IMR-90 (cell line): ENCODE measurements around the gene IL16. TPM values are rescaled to one million over a fixed set of nuclear protein-coding genes. Genes with fewer than 3 reads are reported as not detected.

Experiments used
- ATAC-seq: fragments of 200-7000 bp; cut with Tn5 transposase; 2 replicates; pipeline ENCODE4 v1.9.1; 2020; ENCODE audit warnings: low read depth, mild to moderate bottlenecking, moderate library complexity
- BruUV-seq: library from RNA; stranded (reverse); fragments of 400-500 nt; replicated peaks from 2 replicates; lab custom pipeline; 2021; lab: Mats Ljungman, UMichigan
- CTCF ChIA-PET: fragments of 300-600 bp; formaldehyde crosslinking; extraction: SDS; loops from one replicate; lab custom pipeline; 2021; ENCODE audit warnings: antibody characterized with exemption; lab: Yijun Ruan, JAX
- POLR2A ChIA-PET: fragments of 300-600 bp; sonication (Branson Sonifier 250); formaldehyde crosslinking; loops from one replicate; lab custom pipeline; 2022; ENCODE audit warnings: antibody characterized with exemption; ENCODE audit not compliant: unreplicated experiment; lab: Charles Lee
- DNase-seq: peaks from one replicate; pipeline ENCODE4 v3.0.0; 2013
- H2AFZ ChIP-seq: replicated peaks from 2 replicates; pipeline ENCODE3; 2013; ENCODE audit warnings: low read length, mild to moderate bottlenecking; ENCODE audit not compliant: poor library complexity
- H2AK5ac ChIP-seq: 2 replicates; pipeline ENCODE4 v1.6.1; 2013; ENCODE audit warnings: low read depth, low read length, inconsistent platforms
- H2AK9ac ChIP-seq: replicated peaks from 2 replicates; pipeline ENCODE3; 2013; ENCODE audit warnings: mild to moderate bottlenecking, low read depth, low read length, moderate library complexity; ENCODE audit not compliant: poor library complexity
- H2BK120ac ChIP-seq: 2 replicates; pipeline ENCODE4 v1.6.1; 2013; ENCODE audit warnings: low read depth, low read length, inconsistent platforms
- H2BK15ac ChIP-seq: 3 replicates; pipeline ENCODE4 v1.6.1; 2013; ENCODE audit warnings: low read depth, low read length, inconsistent platforms
- H2BK20ac ChIP-seq: 2 replicates; pipeline ENCODE4 v1.6.1; 2013; ENCODE audit warnings: low read depth, mild to moderate bottlenecking, inconsistent platforms, low read length, moderate library complexity
- H2BK5ac ChIP-seq: 2 replicates; pipeline ENCODE4 v1.6.1; 2013; ENCODE audit warnings: mild to moderate bottlenecking, low read depth, low read length, inconsistent platforms; ENCODE audit not compliant: poor library complexity, severe bottlenecking
- H3K14ac ChIP-seq: replicated peaks from 2 replicates; pipeline ENCODE4 v1.6.1; 2013; ENCODE audit warnings: low read depth, low read length, inconsistent platforms
- H3K18ac ChIP-seq: 2 replicates; pipeline ENCODE4 v1.6.1; 2013; ENCODE audit warnings: low read depth, low read length, control low read depth
- H3K23ac ChIP-seq: 2 replicates; pipeline ENCODE4 v1.6.1; 2013; ENCODE audit warnings: low read depth, low read length, inconsistent platforms
- H3K27ac ChIP-seq: 2 replicates; pipeline ENCODE4 v1.5.1; 2013; ENCODE audit warnings: mild to moderate bottlenecking, control low read depth, low read length; ENCODE audit not compliant: insufficient read depth
- H3K27me3 ChIP-seq: 2 replicates; pipeline ENCODE4 v1.6.1; 2013; ENCODE audit warnings: low read length; ENCODE audit not compliant: control insufficient read depth, insufficient read depth
- H3K36me3 ChIP-seq: 2 replicates; pipeline ENCODE4 v1.6.1; 2013; ENCODE audit warnings: low read length, mixed read lengths; ENCODE audit not compliant: control insufficient read depth, insufficient read depth
- H3K4ac ChIP-seq: 2 replicates; pipeline ENCODE4 v1.6.1; 2013; ENCODE audit warnings: low read depth, low read length, inconsistent platforms
- H3K4me1 ChIP-seq: 2 replicates; pipeline ENCODE4 v1.6.1; 2013; ENCODE audit warnings: low read length, mixed read lengths; ENCODE audit not compliant: control insufficient read depth, insufficient read depth
- H3K4me2 ChIP-seq: 2 replicates; pipeline ENCODE4 v1.6.1; 2013; ENCODE audit warnings: low read depth, mild to moderate bottlenecking, control low read depth, low read length, moderate library complexity
- H3K4me3 ChIP-seq: 2 replicates; pipeline ENCODE4 v1.5.1; 2013; ENCODE audit warnings: low read depth, mild to moderate bottlenecking, control low read depth, low read length, moderate library complexity; ENCODE audit not compliant: insufficient read depth
- H3K56ac ChIP-seq: 2 replicates; pipeline ENCODE4 v1.6.1; 2013; ENCODE audit warnings: low read length, inconsistent platforms; ENCODE audit not compliant: insufficient read depth; ENCODE audit errors: extremely low read depth
- H3K79me1 ChIP-seq, 2 experiments: 2 replicates each; pipeline ENCODE4 v1.6.1; 2013; ENCODE audit warnings: low read length in 2 of 2, inconsistent platforms in 1 of 2, low read depth in 1 of 2
- H3K9ac ChIP-seq: 2 replicates; pipeline ENCODE4 v1.6.1; 2013; ENCODE audit warnings: low read depth, low read length, control low read depth
- H3K9me1 ChIP-seq: 2 replicates; pipeline ENCODE4 v1.6.1; 2013; ENCODE audit warnings: low read length, inconsistent platforms; ENCODE audit not compliant: insufficient read depth
- H3K9me3 ChIP-seq: 2 replicates; pipeline ENCODE4 v1.6.1; 2013; ENCODE audit warnings: low read length; ENCODE audit not compliant: control insufficient read depth, insufficient read depth
- H4K20me1 ChIP-seq: 2 replicates; pipeline ENCODE4 v1.6.1; 2013; ENCODE audit warnings: low read length, inconsistent platforms; ENCODE audit not compliant: insufficient read depth
- H4K5ac ChIP-seq: 2 replicates; pipeline ENCODE4 v1.6.1; 2013; ENCODE audit warnings: mild to moderate bottlenecking, low read depth, low read length, control low read depth
- H4K8ac ChIP-seq, 2 experiments: 2 replicates each; pipeline ENCODE4 v1.6.1; 2013; ENCODE audit warnings: low read depth in 2 of 2, low read length in 2 of 2, control low read depth in 1 of 2, inconsistent platforms in 1 of 2
- H4K91ac ChIP-seq: 2 replicates; pipeline ENCODE4 v1.6.1; 2013; ENCODE audit warnings: low read depth, low read length, inconsistent platforms; ENCODE audit not compliant: insufficient read depth
- BHLHE40 ChIP-seq: fragments of 150-350 bp; IDR thresholded peaks from 2 replicates; pipeline ENCODE4 v1.6.1; 2016; ENCODE audit warnings: mild to moderate bottlenecking, low read depth, low read length
- CEBPB ChIP-seq: IDR thresholded peaks from 2 replicates; pipeline ENCODE4 v1.6.1; 2012; ENCODE audit warnings: low read depth, low read length, improper control_type of control experiment
- FOS ChIP-seq: fragments of 150-350 bp; IDR thresholded peaks from 2 replicates; pipeline ENCODE4 v1.6.1; 2016; ENCODE audit warnings: low read depth, low read length
- MAFK ChIP-seq: IDR thresholded peaks from 2 replicates; pipeline ENCODE4 v1.6.1; 2012; ENCODE audit warnings: low read depth, low read length, improper control_type of control experiment
- MAZ ChIP-seq: IDR thresholded peaks from 2 replicates; pipeline ENCODE4 v1.6.1; 2012; ENCODE audit warnings: low read depth, mild to moderate bottlenecking, low read length, improper control_type of control experiment, moderate library complexity, borderline replicate concordance
- MXI1 ChIP-seq: IDR thresholded peaks from 2 replicates; pipeline ENCODE4 v1.6.1; 2012; ENCODE audit warnings: low read depth, mild to moderate bottlenecking, low read length, moderate library complexity, borderline replicate concordance
- NFE2L2 ChIP-seq: fragments of 150-350 bp; IDR thresholded peaks from 2 replicates; pipeline ENCODE4 v1.6.1; 2016; ENCODE audit warnings: low read depth, mild to moderate bottlenecking, low read length
- POLR2A ChIP-seq: IDR thresholded peaks from 2 replicates; pipeline ENCODE4 v1.6.1; 2012; ENCODE audit warnings: mild to moderate bottlenecking, low read depth, low read length
- RAD21 ChIP-seq: IDR thresholded peaks from 2 replicates; pipeline ENCODE4 v1.6.1; 2012; ENCODE audit warnings: low read length, improper control_type of control experiment
- RCOR1 ChIP-seq: IDR thresholded peaks from 2 replicates; pipeline ENCODE4 v1.6.1; 2012; ENCODE audit warnings: mild to moderate bottlenecking, low read length, improper control_type of control experiment; ENCODE audit not compliant: insufficient replicate concordance
- SMC3 ChIP-seq: fragments of 150-350 bp; IDR thresholded peaks from 2 replicates; pipeline ENCODE4 v1.6.1; 2016; ENCODE audit warnings: low read depth, mild to moderate bottlenecking, antibody characterized with exemption, low read length, moderate library complexity
- WGBS, 2 experiments: methylation state at CpG; one replicate each; pipeline versions ENCODE4 v1.1.5 to v1.1.7; 2013; ENCODE audit warnings: missing lambda C conversion rate in 2 of 2; ENCODE audit not compliant: insufficient read length in 1 of 2; ENCODE audit errors: extremely low coverage in 2 of 2; 5-methylcytosine and 5-hydroxymethylcytosine counted together
- dilution Hi-C: fragments of 300-500 bp; cut with HindIII; formaldehyde crosslinking; loops from one replicate; pipeline ENCODE4 v1.14.3; 2018; ENCODE audit warnings: low sequenced_read_pairs; ENCODE audit not compliant: unreplicated experiment
- in situ Hi-C: fragments of 300-500 bp; cut with MboI; formaldehyde crosslinking; loops from 3 replicates; pipeline ENCODE4 v1.14.3; 2019; ENCODE audit warnings: low sequenced_read_pairs, inconsistent platforms, mixed read lengths
- intact Hi-C: fragments of 100-400 bp; cut with micrococcal nuclease; formaldehyde crosslinking; loops from 2 replicates; pipeline ENCODE4 v1.10.0; 2022
- polyA plus RNA-seq, 3 experiments: library from polyadenylated mRNA; depleted of rRNA; stranded (reverse); fragments of >200 nt; gene quantifications; 2 replicates each; pipeline ENCODE4 v1.2.3, GENCODE V29; 2012; ENCODE audit warnings: low replicate concordance in 1 of 3
- total RNA-seq: library from RNA; depleted of rRNA; stranded (reverse); fragments of >200 nt; gene quantifications from 2 replicates; pipeline ENCODE4 v1.2.3, GENCODE V29; 2012
- TF ChIP-seq, protein P1 (sequence below): conservative IDR thresholded peaks from 2 replicates; pipeline ENCODE4 v1.5.1; 2012; ENCODE audit warnings: mild to moderate bottlenecking, low read depth, low read length, improper control_type of control experiment
- TF ChIP-seq, protein P2 (sequence below): fragments of 150-350 bp; IDR thresholded peaks from 2 replicates; pipeline ENCODE4 v1.6.1; 2016; ENCODE audit warnings: low read depth, mild to moderate bottlenecking, low read length, moderate library complexity, borderline replicate concordance

Gene IL16
- total and polyA plus RNA-seq, 2 of the 4 experiments (the other 2 are of a cell fraction), result 0.18 to 0.27 TPM

DNA sequence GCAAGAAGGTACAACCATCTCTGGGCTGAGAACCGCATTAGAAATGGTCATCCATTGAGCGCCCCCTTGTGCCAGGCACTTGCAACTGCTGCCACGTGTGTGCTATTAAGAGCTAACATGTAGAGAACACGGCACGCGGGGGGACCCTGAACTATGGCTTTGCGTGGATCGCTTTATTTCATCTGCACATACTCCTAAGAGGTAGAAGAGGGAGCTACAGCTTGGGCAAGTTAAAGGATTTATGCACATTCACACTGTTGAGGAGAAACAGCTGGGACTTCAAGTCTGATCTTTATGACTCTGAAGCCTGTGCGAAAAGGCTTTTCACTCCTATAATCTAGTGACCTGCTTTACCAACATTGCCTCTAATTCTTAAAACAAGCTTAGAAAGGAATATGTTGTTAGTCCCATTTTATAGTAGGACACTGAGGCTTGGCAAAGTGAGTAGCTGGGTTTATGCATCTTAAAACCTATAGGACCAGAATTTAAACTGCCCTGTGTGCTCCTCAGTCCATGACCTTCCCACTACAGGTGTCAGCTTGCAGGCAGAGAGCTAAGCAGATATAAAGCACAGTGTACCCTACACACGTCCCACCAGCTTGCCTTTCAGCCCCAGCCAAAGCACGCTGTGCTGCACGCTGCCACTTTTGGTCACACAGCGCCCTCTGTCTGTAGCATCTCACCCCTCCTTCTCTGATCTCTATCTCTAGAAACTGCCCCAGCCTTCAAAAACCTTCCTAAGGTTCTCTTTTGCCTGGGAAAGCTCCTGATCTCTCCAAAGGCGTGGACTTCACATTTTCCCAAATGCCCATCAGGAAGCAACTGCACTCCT lies 69.5 kb downstream of the IL16 start (continued):
- TF ChIP-seq MXI1, result peak; percentile 86
- TF ChIP-seq MAFK, result no peak
- TF ChIP-seq SMC3, result peak; percentile 98
- TF ChIP-seq CEBPB, result no peak

DNA sequence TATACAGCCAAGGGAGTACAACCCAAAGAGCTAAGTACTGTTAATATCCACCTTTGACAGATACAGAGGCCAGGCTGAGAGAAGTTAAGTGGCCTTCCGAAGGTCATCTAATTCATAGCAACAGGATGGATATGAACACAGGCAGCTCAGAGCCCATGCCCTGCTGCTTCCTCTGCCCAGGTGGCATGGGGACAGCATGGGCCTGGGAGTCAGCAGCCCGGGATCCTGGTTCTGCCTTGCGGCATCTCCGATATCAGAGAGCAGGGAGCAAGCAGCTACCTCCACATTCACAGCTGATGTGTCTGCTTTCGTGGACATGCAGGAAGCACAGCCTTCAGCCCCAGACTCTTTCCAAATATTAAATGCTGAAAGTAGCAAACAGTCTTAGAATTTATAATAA lies 71.7 kb downstream of the IL16 start:
- Histone ChIP-seq H3K4ac (no peak overlapping the region), H4K8ac (no peak overlapping the region), H2BK20ac (no peak overlapping the region), H4K91ac (no peak overlapping the region), H2BK15ac (no peak overlapping the region), H3K4me2 (no peak overlapping the region), H3K9me1 (peaks cover 6% of the 10 kb centered on the region; the same call in 1 of the 2 replicates), H3K9ac (no peak overlapping the region), H3K79me1 (no peaks in the 10 kb centered on the region), H4K5ac (no peak overlapping the region), H3K36me3 (peaks cover 7% of the 10 kb centered on the region; the same call in 1 of the 2 replicates), H2AK5ac (no peak overlapping the region), H3K4me3 (no peak overlapping the region), H2BK120ac (no peak overlapping the region), H3K56ac (no peak overlapping the region), H3K14ac (no peak overlapping the region), H3K9me3 (no peaks in the 10 kb centered on the region), H3K4me1 (peaks cover 7% of the 10 kb centered on the region), H3K18ac (no peak overlapping the region), H3K27ac (no peak overlapping the region), H2AK9ac (no peak overlapping the region), H3K23ac (no peak overlapping the region), H2AFZ (no peak overlapping the region), H3K27me3 (no peaks in the 10 kb centered on the region), H4K20me1 (no peaks in the 10 kb centered on the region), H2BK5ac (no peak overlapping the region)
- no CpG with 5 or more reads among the region's 5 CpGs for WGBS, 2 experiments
- in situ Hi-C loops (loop anchor here (5.0 to 10.0 kb wide), 3 partner anchors 111 to 274 kb away; no protein-coding TSS in a partner anchor), dilution Hi-C loops (no loop called here), intact Hi-C loops (no loop called here)
- ATAC-seq, result no peak
- POLR2A ChIA-PET, result no interaction called here
- CTCF ChIA-PET, result interaction anchor here (7.3 kb wide), 1 partner anchor 113 kb away, joined by 117 read pairs; no protein-coding TSS in a partner anchor
- BruUV-seq, result no TSS peak
- DNase-seq, result no peak
- TF ChIP-seq RAD21, result no peak
- no peak for TF ChIP-seq MAFK
- no peak for TF ChIP-seq POLR2A
- TF ChIP-seq FOS, result no peak
- no peak for TF ChIP-seq SMC3
- TF ChIP-seq NFE2L2, result no peak
- no peak for TF ChIP-seq MXI1
- no peak for TF ChIP-seq BHLHE40
- TF ChIP-seq RCOR1, result no peak
- TF ChIP-seq MAZ, result no peak
- TF ChIP-seq, protein P1, sequence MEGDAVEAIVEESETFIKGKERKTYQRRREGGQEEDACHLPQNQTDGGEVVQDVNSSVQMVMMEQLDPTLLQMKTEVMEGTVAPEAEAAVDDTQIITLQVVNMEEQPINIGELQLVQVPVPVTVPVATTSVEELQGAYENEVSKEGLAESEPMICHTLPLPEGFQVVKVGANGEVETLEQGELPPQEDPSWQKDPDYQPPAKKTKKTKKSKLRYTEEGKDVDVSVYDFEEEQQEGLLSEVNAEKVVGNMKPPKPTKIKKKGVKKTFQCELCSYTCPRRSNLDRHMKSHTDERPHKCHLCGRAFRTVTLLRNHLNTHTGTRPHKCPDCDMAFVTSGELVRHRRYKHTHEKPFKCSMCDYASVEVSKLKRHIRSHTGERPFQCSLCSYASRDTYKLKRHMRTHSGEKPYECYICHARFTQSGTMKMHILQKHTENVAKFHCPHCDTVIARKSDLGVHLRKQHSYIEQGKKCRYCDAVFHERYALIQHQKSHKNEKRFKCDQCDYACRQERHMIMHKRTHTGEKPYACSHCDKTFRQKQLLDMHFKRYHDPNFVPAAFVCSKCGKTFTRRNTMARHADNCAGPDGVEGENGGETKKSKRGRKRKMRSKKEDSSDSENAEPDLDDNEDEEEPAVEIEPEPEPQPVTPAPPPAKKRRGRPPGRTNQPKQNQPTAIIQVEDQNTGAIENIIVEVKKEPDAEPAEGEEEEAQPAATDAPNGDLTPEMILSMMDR, result no peak
- TF ChIP-seq CEBPB, result no peak
- TF ChIP-seq, protein P2, sequence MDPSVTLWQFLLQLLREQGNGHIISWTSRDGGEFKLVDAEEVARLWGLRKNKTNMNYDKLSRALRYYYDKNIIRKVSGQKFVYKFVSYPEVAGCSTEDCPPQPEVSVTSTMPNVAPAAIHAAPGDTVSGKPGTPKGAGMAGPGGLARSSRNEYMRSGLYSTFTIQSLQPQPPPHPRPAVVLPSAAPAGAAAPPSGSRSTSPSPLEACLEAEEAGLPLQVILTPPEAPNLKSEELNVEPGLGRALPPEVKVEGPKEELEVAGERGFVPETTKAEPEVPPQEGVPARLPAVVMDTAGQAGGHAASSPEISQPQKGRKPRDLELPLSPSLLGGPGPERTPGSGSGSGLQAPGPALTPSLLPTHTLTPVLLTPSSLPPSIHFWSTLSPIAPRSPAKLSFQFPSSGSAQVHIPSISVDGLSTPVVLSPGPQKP, result no peak
